Neuronal stem cell (in vitro differentiated cells): ENCODE measurements around the gene MAP3K20.
"Not testable (repeated sequence)": the region's sequence is repeated elsewhere in the genome, so short reads cannot be mapped to it uniquely, and the experiment has no call there.

Experiments used
- DNase-seq: peaks from one replicate; pipeline ENCODE4 v3.0.0-alpha.2; 2013; ENCODE audit warnings: low spot score
- H2AFZ ChIP-seq: one replicate; pipeline ENCODE4 v1.6.1; 2013; ENCODE audit warnings: mild to moderate bottlenecking, low read length, inconsistent platforms
- H2AK5ac ChIP-seq: 2 replicates; pipeline ENCODE4 v1.6.1; 2013; ENCODE audit warnings: low read depth, mild to moderate bottlenecking, inconsistent platforms, low read length, moderate library complexity, mixed read lengths
- H2BK120ac ChIP-seq: 2 replicates; pipeline ENCODE4 v1.6.1; 2013; ENCODE audit warnings: low read depth, mild to moderate bottlenecking, inconsistent platforms, low read length, moderate library complexity, mixed read lengths
- H2BK12ac ChIP-seq: one replicate; pipeline ENCODE4 v1.6.1; 2013; ENCODE audit warnings: low read length, inconsistent platforms
- H2BK15ac ChIP-seq: 2 replicates; pipeline ENCODE4 v1.6.1; 2013; ENCODE audit warnings: mild to moderate bottlenecking, low read length, inconsistent platforms, mixed read lengths
- H2BK5ac ChIP-seq: one replicate; pipeline ENCODE4 v1.6.1; 2013; ENCODE audit warnings: inconsistent platforms, mild to moderate bottlenecking, low read length, moderate library complexity
- H3K14ac ChIP-seq: one replicate; pipeline ENCODE4 v1.6.1; 2013; ENCODE audit warnings: low read length, inconsistent platforms
- H3K18ac ChIP-seq: 2 replicates; pipeline ENCODE4 v1.6.1; 2013; ENCODE audit warnings: low read length, inconsistent platforms
- H3K23ac ChIP-seq: 2 replicates; pipeline ENCODE4 v1.6.1; 2013; ENCODE audit warnings: low read depth, mild to moderate bottlenecking, mixed read lengths, low read length, inconsistent platforms; ENCODE audit not compliant: poor library complexity
- H3K27ac ChIP-seq: replicated peaks from 3 replicates; pipeline ENCODE4 v1.5.1; 2013; ENCODE audit warnings: low read length, inconsistent platforms
- H3K27me3 ChIP-seq, 3 experiments: 2 replicates each; pipeline ENCODE4 v1.6.1; 2013; ENCODE audit warnings: low read length in 3 of 3, mild to moderate bottlenecking in 2 of 3, inconsistent platforms in 1 of 3, low read depth in 1 of 3, mixed read lengths in 1 of 3, moderate library complexity in 1 of 3; ENCODE audit not compliant: control insufficient read depth in 3 of 3, insufficient read depth in 3 of 3
- H3K36me3 ChIP-seq, 2 donors: replicated peaks in 1 of 2; 2 replicates each; pipeline ENCODE4 v1.6.1; 2013; ENCODE audit warnings: low read length in 2 of 2; ENCODE audit not compliant: control insufficient read depth in 2 of 2, insufficient read depth in 2 of 2
- H3K4ac ChIP-seq: 2 replicates; pipeline ENCODE4 v1.6.1; 2013; ENCODE audit warnings: inconsistent platforms, mild to moderate bottlenecking, low read length, moderate library complexity
- H3K4me1 ChIP-seq, 2 donors: 1 replicate in 1 of 2; 2 replicates in 1 of 2; pipeline ENCODE4 v1.6.1; 2013; ENCODE audit warnings: low read length in 2 of 2, low read depth in 1 of 2; ENCODE audit not compliant: control insufficient read depth in 2 of 2, insufficient read depth in 1 of 2
- H3K4me2 ChIP-seq: one replicate; pipeline ENCODE4 v1.6.1; 2013; ENCODE audit warnings: mild to moderate bottlenecking, low read length, inconsistent platforms; ENCODE audit not compliant: insufficient read depth, poor library complexity, severe bottlenecking
- H3K4me3 ChIP-seq, 2 donors: 2 replicates each; pipeline ENCODE4 v1.5.1; 2013; ENCODE audit warnings: low read length in 2 of 2, mild to moderate bottlenecking in 2 of 2, inconsistent platforms in 1 of 2, moderate library complexity in 1 of 2
- H3K79me1 ChIP-seq: one replicate; pipeline ENCODE4 v1.6.1; 2013; ENCODE audit warnings: low read depth, mild to moderate bottlenecking, inconsistent platforms, low read length, moderate library complexity
- H3K9ac ChIP-seq: one replicate; pipeline ENCODE4 v1.6.1; 2013; ENCODE audit warnings: mild to moderate bottlenecking, low read depth, low read length, inconsistent platforms; ENCODE audit not compliant: poor library complexity
- H3K9me3 ChIP-seq, 2 donors: replicated peaks in 1 of 2; 2 replicates each; pipeline versions ENCODE3 to v1.6.1; 2013; ENCODE audit warnings: low read length in 2 of 2, mild to moderate bottlenecking in 2 of 2, inconsistent platforms in 1 of 2, low read depth in 1 of 2, mixed read lengths in 1 of 2, moderate library complexity in 1 of 2; ENCODE audit not compliant: control insufficient read depth in 2 of 2, insufficient read depth in 1 of 2
- H4K8ac ChIP-seq: one replicate; pipeline ENCODE4 v1.6.1; 2013; ENCODE audit warnings: low read depth, mild to moderate bottlenecking, inconsistent platforms, low read length, moderate library complexity
- H4K91ac ChIP-seq: one replicate; pipeline ENCODE4 v1.6.1; 2013; ENCODE audit warnings: low read length, low read depth, mild to moderate bottlenecking, inconsistent platforms; ENCODE audit not compliant: poor library complexity
- WGBS, 2 donors: extraction: QIAGEN DNeasy Blood & Tissue Kit; methylation state at CpG; one replicate each; pipeline ENCODE4 v1.1.7; 2013; ENCODE audit warnings: missing lambda C conversion rate in 2 of 2, mixed read lengths in 1 of 2; ENCODE audit not compliant: insufficient read length in 2 of 2, insufficient replicate concordance in 1 of 2; ENCODE audit errors: extremely low coverage in 2 of 2; 5-methylcytosine and 5-hydroxymethylcytosine counted together

MAP3K20 gene

DNA sequence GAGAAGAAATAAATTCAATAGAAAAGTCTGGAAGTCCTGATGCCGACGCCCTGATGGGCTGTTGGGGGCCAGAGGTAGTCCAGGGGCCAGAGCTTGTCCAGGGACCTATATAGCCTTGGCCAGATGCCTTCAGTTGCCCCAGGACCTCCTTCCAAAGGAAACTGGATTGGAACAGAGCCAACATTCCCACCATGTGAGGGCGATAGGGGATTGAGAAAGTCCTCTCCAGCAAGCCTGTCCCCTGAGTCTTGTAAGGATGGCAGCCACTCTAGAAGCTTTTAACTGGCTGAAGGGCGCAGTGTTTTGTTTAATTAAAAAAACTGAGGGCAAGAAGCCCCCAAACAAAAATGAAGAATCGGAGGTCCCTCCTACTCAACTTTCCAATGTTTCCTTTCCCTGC is 224.1 kb downstream of the MAP3K20 start:
- H3K36me3 ChIP-seq: no peaks in the 10 kb centered on the region
- no peak overlapping the region for H2AFZ ChIP-seq
- no peak overlapping the region for H2BK15ac ChIP-seq
- no peak overlapping the region for H2BK5ac ChIP-seq
- no peak overlapping the region for H2BK12ac ChIP-seq
- no peak overlapping the region for H3K9ac ChIP-seq
- no peak overlapping the region for H3K27ac ChIP-seq
- H3K9me3 ChIP-seq: peaks cover 15 to 23% of the 10 kb centered on the region in 2 donors
- H4K8ac ChIP-seq: no peak overlapping the region
- no peaks in the 10 kb centered on the region for H3K4me1 ChIP-seq
- H3K4me2 ChIP-seq: no peak overlapping the region
- H3K23ac ChIP-seq: no peak overlapping the region
- WGBS, 2 donors: no CpG with 5 or more reads among the region's 5 CpGs
- H2AK5ac ChIP-seq: no peak overlapping the region
- H3K4ac ChIP-seq: no peak overlapping the region
- H3K14ac ChIP-seq: no peak overlapping the region
- no peak overlapping the region for H3K18ac ChIP-seq
- H4K91ac ChIP-seq: no peak overlapping the region
- no peak overlapping the region for H2BK120ac ChIP-seq
- no peak for DNase-seq
- no peaks in the 10 kb centered on the region for H3K27me3 ChIP-seq
- no peak overlapping the region for H3K4me3 ChIP-seq
- no peaks in the 10 kb centered on the region for H3K79me1 ChIP-seq

DNA sequence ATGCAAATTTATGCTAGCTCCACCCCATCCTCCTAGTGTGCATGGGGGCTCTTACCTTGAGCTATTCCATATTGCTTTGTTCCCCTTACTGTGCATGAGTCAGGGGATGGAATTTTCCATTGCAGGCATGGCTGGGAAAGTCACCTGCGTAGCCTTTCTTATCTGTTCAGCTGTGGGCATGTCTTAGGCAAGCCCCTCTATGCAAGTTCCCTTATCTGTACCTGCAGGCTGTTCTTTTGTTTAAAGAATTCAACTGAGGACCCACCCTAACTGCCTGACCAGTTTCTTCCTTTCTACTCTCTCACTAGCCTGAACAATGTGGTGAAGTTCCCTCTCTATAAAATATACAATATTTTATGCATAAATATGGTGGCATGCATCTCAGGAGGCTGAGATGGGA is 224.8 kb downstream of the MAP3K20 start:
- Histone ChIP-seq H2AK5ac (no peak overlapping the region), H3K14ac (no peak overlapping the region), H2BK15ac (no peak overlapping the region), H4K8ac (no peak overlapping the region), H3K4me3 (no peak overlapping the region), H3K4me2 (no peak overlapping the region), H2AFZ (no peak overlapping the region), H3K27ac (no peak overlapping the region), H3K9ac (no peak overlapping the region), H3K23ac (no peak overlapping the region), H3K27me3 (no peaks in the 10 kb centered on the region), H2BK5ac (no peak overlapping the region), H3K36me3 (no peaks in the 10 kb centered on the region), H3K79me1 (no peaks in the 10 kb centered on the region), H3K18ac (no peak overlapping the region), H2BK12ac (no peak overlapping the region), H4K91ac (no peak overlapping the region), H3K4me1 (no peaks in the 10 kb centered on the region), H3K9me3 (peaks cover 15 to 23% of the 10 kb centered on the region in 2 donors), H3K4ac (no peak overlapping the region), H2BK120ac (no peak overlapping the region)
- no CpG with 5 or more reads among the region's 1 CpG for WGBS, 2 donors
- no peak for DNase-seq

DNA sequence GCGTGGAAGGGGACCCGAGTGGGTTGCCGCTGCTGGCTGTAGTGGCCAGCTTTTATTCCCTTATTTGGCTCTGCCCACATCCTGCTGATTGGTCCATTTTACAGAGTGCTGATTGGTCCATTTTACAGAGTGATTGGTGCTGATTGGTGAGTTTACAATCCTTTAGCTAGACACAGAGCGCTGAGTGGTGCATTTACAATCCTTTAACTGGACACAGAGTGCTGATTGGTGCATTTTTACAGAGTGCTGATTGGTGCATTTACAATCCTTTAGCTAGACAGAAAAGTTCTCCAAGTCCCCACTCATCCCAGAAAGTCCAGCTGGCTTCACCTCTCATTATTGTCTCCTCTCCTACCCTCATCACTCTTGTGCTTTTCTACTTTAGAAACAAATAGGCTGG is 225.9 kb downstream of the MAP3K20 start:
- H3K4me2 ChIP-seq, H2BK5ac ChIP-seq, H3K27me3 ChIP-seq, H3K4me1 ChIP-seq, H4K91ac ChIP-seq, H4K8ac ChIP-seq, H2AFZ ChIP-seq, H2BK120ac ChIP-seq, H2BK12ac ChIP-seq, DNase-seq, H3K79me1 ChIP-seq, H3K36me3 ChIP-seq, H2BK15ac ChIP-seq, H3K18ac ChIP-seq, H3K4ac ChIP-seq, H3K9ac ChIP-seq, H3K23ac ChIP-seq, H3K27ac ChIP-seq, H3K4me3 ChIP-seq, H2AK5ac ChIP-seq, H3K14ac ChIP-seq: not testable (repeated sequence)
- H3K9me3 ChIP-seq: peaks cover 14 to 20% of the 10 kb centered on the region in 2 donors
- WGBS, 2 donors: no CpG with 5 or more reads among the region's 4 CpGs

DNA sequence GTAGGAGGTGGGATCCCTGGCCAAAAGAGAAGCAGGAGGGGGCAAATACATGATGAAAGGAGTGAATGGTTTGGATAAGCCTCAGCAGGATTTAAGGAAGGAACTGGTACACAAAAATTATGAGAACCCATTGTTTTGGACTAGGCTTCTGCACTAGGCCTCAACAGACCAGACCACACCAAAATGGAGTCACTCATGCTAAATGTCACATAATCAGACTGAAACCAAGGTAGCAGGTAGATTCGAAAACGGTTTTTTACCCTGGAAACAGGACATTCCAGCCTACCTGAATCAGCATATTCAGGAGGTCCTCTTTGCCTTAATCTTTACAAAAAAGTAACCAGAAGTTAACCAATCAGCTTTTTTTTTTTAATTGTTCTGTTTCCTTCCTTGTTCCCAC is 229.7 kb downstream of the MAP3K20 start:
- peaks cover 1 to 3% of the 10 kb centered on the region in 2 donors for H3K4me1 ChIP-seq
- no peak overlapping the region for H3K4me3 ChIP-seq
- WGBS, 2 donors: no CpG with 5 or more reads among the region's 2 CpGs
- no peak overlapping the region for H2BK12ac ChIP-seq
- no peak overlapping the region for H3K14ac ChIP-seq
- no peak overlapping the region for H3K9ac ChIP-seq
- H3K27ac ChIP-seq: no peak overlapping the region
- H3K18ac ChIP-seq: no peak overlapping the region
- H2BK15ac ChIP-seq: no peak overlapping the region
- peaks cover 2 to 5% of the 10 kb centered on the region in 2 donors for H3K9me3 ChIP-seq
- H2AFZ ChIP-seq: no peak overlapping the region
- DNase-seq: no peak
- no peak overlapping the region for H3K23ac ChIP-seq
- no peak overlapping the region for H2BK5ac ChIP-seq
- no peak overlapping the region for H4K91ac ChIP-seq
- H3K27me3 ChIP-seq: peaks cover 0 to 3% (median 0%) of the 10 kb centered on the region in 3 experiments
- H2AK5ac ChIP-seq: no peak overlapping the region
- H3K4me2 ChIP-seq: no peak overlapping the region
- H3K36me3 ChIP-seq: no peaks in the 10 kb centered on the region
- no peaks in the 10 kb centered on the region for H3K79me1 ChIP-seq
- no peak overlapping the region for H2BK120ac ChIP-seq
- no peak overlapping the region for H3K4ac ChIP-seq
- no peak overlapping the region for H4K8ac ChIP-seq
